Breast epithelium (tissue), 3 donors: ENCODE results near the gene MGAT3.

Experiments
- CTCF ChIP-seq, 3 donors: fragments of 450-650 bp; IDR thresholded peaks; one replicate each; pipeline ENCODE4 v1.5.1; 2016 to 2017; ENCODE audit warnings: antibody characterized with exemption in 3 of 3, mild to moderate bottlenecking in 3 of 3, moderate library complexity in 3 of 3
- POLR2A ChIP-seq: fragments of 450-650 bp; IDR thresholded peaks from one replicate; pipeline ENCODE4 v1.6.1; 2016; ENCODE audit warnings: antibody characterized with exemption, mild to moderate bottlenecking, moderate library complexity
- POLR2AphosphoS5 ChIP-seq, 3 donors: sonication (generic); formaldehyde crosslinking; IDR thresholded peaks; one replicate each; pipeline ENCODE4 v1.6.1; 2017; ENCODE audit warnings: antibody characterized with exemption in 3 of 3

- no peak for TF ChIP-seq POLR2AphosphoS5 (IDR thresholded peaks at IDR 0.05)
- no peak for TF ChIP-seq CTCF (IDR thresholded peaks at IDR 0.05)
- no peak for TF ChIP-seq POLR2A
These were observed 54.4 kb downstream of the MGAT3 start for GRCh38 chr22:39511226-39511625.
